Effector memory CD4-positive, alpha-beta T cell (primary cell): Measurements from ENCODE around the gene HOXD12.

Experiments used
- DNase-seq, 3 donors: peaks; one replicate each; pipeline ENCODE4 v3.0.0-alpha.2; 2020
- H3K27ac ChIP-seq: 2 replicates; pipeline ENCODE4 v1.7.0; 2013; ENCODE audit warnings: mild to moderate bottlenecking, low read length, moderate library complexity; ENCODE audit not compliant: insufficient read depth, poor library complexity, severe bottlenecking
- H3K27me3 ChIP-seq: replicated peaks from 2 replicates; pipeline ENCODE4 v1.7.0; 2013; ENCODE audit warnings: mild to moderate bottlenecking, low read length; ENCODE audit not compliant: insufficient read depth, control insufficient read depth, poor library complexity, severe bottlenecking
- H3K36me3 ChIP-seq: 2 replicates; pipeline ENCODE4 v1.7.0; 2013; ENCODE audit warnings: mild to moderate bottlenecking, low read length, moderate library complexity; ENCODE audit not compliant: control insufficient read depth, insufficient read depth
- H3K4me1 ChIP-seq: 2 replicates; pipeline ENCODE4 v1.7.0; 2013; ENCODE audit warnings: low read length, mild to moderate bottlenecking; ENCODE audit not compliant: control insufficient read depth, insufficient read depth, poor library complexity, severe bottlenecking
- H3K4me3 ChIP-seq: 2 replicates; pipeline ENCODE4 v1.7.0; 2013; ENCODE audit warnings: low read length, low read depth, mild to moderate bottlenecking; ENCODE audit not compliant: insufficient read depth, poor library complexity, severe bottlenecking
- H3K9me3 ChIP-seq: 2 replicates; pipeline ENCODE4 v1.7.0; 2013; ENCODE audit warnings: mild to moderate bottlenecking, low read length, moderate library complexity; ENCODE audit not compliant: control insufficient read depth

HOXD12 gene

DNA sequence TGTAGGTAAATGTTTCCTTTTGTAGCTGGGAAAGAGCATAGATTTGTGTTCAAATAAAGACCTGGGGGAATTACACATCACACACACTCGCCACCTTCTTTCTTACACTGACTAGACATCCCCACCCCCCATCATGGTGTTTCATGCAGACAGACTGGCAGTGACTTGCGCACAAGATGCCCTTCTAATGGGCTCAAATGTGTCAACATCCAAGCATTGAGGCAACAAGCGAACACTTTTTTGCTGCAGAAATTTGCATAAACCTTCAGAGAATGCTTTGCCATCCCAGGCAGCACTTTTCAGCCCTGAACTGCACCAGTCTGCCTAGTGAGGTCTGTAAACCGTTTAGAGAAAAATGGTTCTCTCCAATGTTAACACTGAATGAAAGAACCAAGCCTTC, 34.4 kb downstream of the HOXD12 start:
- no peak for DNase-seq

DNA sequence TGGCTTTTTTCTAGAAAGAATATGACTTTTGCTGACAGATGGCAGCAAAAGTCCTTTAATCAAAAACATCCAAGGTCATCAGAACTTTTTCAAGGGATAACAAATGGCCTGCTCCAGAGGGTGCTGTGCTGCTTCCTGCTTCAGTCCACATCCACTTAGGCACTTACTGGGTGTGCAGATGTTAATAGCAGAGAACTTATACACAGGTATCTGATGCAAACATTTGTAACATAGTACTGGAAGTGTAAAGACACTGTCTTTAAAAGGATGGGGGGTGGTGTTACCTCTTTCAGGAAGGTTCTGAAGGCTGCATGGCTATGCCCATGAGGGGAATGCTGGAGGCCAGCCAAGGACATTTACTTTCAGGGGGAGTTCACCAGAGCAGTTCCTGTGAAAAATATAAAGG, 35.4 kb downstream of the HOXD12 start:
- DNase-seq = no peak
- Histone ChIP-seq H3K36me3 (no peaks in the 10 kb centered on the region), H3K9me3 (no peaks in the 10 kb centered on the region), H3K27me3 (peaks cover 91% of the 10 kb centered on the region), H3K27ac (no peak overlapping the region), H3K4me3 (no peak overlapping the region), H3K4me1 (peaks cover 19% of the 10 kb centered on the region)

More for the DNA sequence above, 34.4 kb downstream of the HOXD12 start:
- Histone ChIP-seq H3K4me1 (peaks cover 27% of the 10 kb centered on the region), H3K9me3 (no peaks in the 10 kb centered on the region), H3K4me3 (no peak overlapping the region), H3K36me3 (no peaks in the 10 kb centered on the region), H3K27me3 (peaks cover 90% of the 10 kb centered on the region), H3K27ac (no peak overlapping the region)

DNA sequence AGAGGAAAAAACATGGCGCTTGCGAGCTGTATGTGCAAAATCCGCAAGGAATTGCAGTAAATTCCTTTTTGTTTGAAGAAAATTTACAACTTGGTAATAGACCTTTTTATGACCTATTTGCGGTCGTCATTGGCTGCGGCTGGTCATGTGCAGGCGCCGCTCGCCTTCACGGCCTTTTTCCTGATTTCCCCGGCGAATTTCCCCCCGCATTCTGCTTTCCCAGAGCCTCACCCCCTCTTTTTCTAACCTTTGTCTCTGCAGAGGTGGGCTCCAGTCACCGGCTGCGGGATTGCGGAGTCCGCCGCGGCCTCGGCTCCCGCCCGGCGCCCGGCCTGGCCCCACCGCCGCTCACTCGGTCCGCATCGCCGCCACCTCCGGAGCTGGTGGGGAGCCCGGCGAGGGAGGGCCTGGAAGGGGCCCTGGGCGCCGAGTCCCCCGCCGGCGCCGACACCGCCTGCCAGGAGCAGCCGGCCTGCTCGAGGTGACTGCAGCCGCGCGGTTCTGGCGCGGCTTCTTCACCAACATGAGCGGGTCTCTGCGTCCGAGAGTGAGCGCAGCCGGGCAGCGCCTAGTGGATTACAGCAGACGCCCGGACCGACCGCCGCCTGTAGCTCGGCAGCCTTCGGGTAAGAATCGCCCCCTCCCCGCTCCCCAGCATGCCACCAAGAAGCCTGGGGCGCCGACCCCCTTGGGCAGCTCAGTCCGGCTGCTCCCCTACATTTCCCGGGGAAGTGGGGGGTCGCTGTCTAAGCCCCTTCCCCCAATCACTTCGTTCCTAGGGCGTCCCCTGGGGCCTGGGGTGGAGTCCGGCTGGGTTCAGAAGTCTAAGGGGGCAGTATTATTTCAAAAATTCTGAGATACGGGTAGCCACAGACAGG, 37.0 kb downstream of the HOXD12 start:
- Histone ChIP-seq H3K4me3 (no peak overlapping the region), H3K27ac (no peak overlapping the region), H3K9me3 (no peaks in the 10 kb centered on the region), H3K4me1 (peaks cover 9% of the 10 kb centered on the region), H3K36me3 (no peaks in the 10 kb centered on the region), H3K27me3 (peaks cover 92% of the 10 kb centered on the region)
- no peak for DNase-seq

DNA sequence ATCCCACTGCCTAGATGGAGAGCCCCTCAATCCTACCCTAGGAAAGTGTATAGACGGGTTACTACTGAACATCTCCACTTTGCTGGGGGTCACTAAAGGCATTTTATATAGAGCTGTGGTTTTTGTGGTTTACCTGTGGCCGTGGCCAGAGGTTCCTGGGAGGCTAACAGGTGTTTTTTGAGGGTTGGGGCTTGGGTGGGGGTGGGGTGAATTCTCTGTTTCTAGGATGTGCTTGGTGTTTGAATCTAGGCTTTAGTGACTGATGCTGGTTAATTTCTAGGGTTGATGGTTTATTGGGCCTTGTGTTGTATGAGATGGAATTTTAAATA, 37.6 kb downstream of the HOXD12 start:
- Histone ChIP-seq H3K27ac (no peak overlapping the region), H3K36me3 (no peaks in the 10 kb centered on the region), H3K4me3 (no peak overlapping the region), H3K4me1 (peaks cover 9% of the 10 kb centered on the region), H3K9me3 (no peaks in the 10 kb centered on the region), H3K27me3 (peaks cover 91% of the 10 kb centered on the region)
- DNase-seq = no peak

DNA sequence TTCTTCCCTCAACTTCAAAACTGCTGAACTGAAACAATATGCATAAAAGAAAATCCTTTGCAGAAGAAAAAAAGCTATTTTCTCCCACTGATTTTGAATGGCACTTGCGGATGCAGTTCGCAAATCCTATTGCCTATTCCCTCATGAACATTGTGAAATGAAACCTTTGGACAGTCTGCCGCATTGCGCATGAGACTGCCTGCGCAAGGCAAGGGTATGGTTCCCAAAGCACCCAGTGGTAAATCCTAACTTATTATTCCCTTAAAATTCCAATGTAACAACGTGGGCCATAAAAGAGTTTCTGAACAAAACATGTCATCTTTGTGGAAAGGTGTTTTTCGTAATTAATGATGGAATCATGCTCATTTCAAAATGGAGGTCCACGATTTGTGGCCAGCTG, 38.3 kb downstream of the HOXD12 start:
- H3K4me1 ChIP-seq = peaks cover 9% of the 10 kb centered on the region
- no peaks in the 10 kb centered on the region for H3K36me3 ChIP-seq
- no peak overlapping the region for H3K27ac ChIP-seq
- no peak overlapping the region for H3K4me3 ChIP-seq
- DNase-seq = no peak
- H3K9me3 ChIP-seq = no peaks in the 10 kb centered on the region
- H3K27me3 ChIP-seq = peaks cover 85% of the 10 kb centered on the region

DNA sequence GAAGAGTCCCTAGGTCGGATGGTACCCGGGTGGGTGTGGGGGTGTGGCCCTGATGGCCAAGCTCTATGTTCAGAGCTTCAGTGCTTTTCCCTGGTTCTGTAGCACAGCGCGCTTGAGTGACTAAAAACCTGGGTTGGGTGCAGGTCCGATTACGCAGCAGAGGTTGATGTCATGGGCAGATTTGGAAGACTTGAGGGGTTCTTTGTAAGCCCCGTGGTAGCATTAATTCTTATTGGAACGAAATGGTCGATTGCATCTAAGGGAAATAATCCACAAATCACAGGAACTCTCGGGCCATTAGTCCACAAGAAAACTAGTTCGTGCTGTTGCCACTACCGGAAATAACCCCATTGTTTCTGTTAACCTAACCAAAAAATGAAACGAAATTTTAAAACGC, 38.9 kb downstream of the HOXD12 start:
- Histone ChIP-seq H3K36me3 (no peaks in the 10 kb centered on the region), H3K27ac (no peak overlapping the region), H3K4me3 (no peak overlapping the region), H3K27me3 (peaks cover 83% of the 10 kb centered on the region), H3K9me3 (no peaks in the 10 kb centered on the region), H3K4me1 (peaks cover 9% of the 10 kb centered on the region)
- DNase-seq = no peak

DNA sequence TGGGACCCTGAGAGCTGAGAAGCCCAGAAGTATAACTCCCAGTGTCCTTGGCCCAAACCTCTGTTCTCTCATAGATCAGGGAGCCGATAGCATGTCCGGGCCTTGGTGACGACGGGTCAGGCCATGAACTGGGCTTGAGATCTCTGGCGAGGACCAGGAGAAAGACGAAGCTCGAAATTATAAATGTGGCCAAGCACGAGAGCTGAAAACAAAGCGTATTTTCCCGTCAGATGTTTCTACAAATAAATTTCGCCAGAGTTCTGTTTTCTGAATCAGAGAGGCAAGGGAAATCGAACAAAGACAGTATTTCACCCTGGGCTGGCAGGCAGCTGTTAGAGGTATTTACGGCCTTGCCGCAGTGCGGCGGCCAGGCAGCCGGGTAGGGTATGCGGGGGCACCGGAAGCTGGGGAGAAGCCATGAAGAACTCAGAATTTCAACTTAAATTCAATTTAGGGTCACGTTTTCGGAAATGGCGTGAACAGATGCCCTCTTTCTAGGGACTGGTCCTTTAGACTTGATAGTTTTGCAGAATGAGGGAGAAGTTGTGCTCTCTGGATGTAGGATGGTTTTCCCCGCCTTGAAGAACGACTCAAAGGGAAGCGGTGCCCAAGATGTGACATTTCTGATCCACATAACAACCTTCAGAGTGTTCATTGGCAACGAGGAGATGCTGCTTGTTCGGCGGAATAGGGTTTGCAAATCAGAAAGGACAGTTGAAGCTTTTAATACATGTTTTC, 39.5 kb downstream of the HOXD12 start:
- DNase-seq = no peak
- Histone ChIP-seq H3K27ac (no peak overlapping the region), H3K4me3 (no peak overlapping the region)

DNA sequence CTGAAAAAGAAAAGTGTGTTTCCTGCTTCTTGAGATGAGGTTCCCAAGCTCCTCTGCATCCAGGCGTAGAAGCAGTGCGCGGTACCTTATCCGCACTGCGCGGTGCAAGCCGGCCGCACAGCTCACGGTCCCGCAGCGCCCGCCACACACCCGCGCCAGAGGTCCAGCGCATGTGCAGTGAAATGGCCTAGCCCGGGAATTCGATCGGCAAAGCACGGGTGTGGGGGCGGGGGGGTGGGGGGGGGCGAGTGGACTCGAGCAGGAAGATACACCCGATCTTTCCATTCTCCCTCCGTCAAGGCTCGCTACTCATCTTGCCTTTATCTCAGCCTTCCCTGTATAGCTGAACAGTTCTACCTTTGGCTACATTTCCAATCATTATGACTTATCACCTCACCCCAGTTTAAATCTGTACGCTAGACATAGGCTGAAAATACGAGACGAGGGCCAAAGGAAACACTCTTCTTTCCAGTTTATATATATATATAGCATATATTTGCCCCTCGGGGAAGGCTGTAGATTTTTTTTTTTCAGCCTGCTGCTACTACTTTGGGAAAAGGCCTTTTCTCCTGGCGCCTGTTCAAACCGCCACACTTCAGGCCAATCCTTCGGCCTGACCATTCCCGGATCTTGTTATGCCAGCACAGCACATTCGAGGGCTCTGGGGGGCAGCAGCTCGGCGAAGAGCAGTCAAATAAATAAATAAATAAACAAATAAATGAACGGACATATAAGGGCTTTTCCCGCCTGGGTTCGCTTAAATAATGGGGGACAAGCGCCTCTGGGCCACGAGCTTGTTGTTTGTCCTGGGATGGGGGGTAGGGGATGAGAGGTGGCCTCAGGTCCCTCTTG, 40.3 kb downstream of the HOXD12 start:
- peaks cover 72% of the 10 kb centered on the region for H3K27me3 ChIP-seq
- no peak overlapping the region for H3K4me3 ChIP-seq
- H3K9me3 ChIP-seq = no peaks in the 10 kb centered on the region
- H3K4me1 ChIP-seq = peaks cover 9% of the 10 kb centered on the region
- H3K36me3 ChIP-seq = no peaks in the 10 kb centered on the region
- no peak for DNase-seq
- no peak overlapping the region for H3K27ac ChIP-seq

More for the DNA sequence above, 39.5 kb downstream of the HOXD12 start:
- no peaks in the 10 kb centered on the region for H3K9me3 ChIP-seq
- H3K27me3 ChIP-seq = peaks cover 80% of the 10 kb centered on the region
- H3K4me1 ChIP-seq = peaks cover 9% of the 10 kb centered on the region
- no peaks in the 10 kb centered on the region for H3K36me3 ChIP-seq

DNA sequence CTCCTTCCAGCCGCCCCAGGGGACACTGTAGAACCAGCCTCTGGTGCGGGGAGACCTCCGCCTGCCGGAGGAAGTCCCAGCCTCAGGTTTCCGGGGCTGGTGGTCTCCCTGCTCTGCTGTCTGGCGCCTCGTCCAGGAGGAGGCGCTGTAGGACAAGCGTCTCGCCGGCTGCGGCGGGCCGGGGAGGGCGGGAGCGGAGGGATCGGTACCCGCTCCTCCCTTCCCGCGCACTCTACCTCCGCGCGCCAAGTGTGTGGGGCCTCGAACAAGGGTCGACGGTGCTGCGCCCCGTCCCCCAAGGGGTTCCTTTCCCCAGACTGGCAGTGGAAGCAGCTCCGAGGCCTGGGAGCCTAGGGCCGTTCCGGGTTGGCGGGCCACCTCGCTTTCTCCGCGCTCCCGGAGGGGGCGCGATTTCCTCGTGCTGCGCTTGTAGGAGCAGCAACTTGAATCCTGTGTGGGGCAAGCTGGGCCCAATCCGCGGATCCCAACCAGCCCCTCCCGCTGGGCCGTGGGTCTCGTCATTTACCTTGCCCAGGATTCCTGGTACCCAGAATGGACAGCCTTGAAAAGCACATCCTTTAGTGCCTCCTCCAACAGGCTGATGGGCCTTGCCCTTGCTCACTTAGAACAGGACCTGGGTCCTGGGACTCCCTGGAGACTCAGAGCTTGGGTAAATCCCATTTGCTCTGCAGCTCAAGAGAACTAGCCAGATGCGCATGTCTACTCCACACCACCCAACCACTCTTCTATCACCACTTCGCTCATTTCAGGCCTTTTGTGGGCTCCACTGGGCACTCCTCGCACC, 41.1 kb downstream of the HOXD12 start:
- peak; percentile 15 to 36 (median 22) for DNase-seq
- Histone ChIP-seq H3K4me1 (peaks cover 9% of the 10 kb centered on the region), H3K4me3 (no peak overlapping the region), H3K27ac (no peak overlapping the region), H3K9me3 (no peaks in the 10 kb centered on the region), H3K36me3 (no peaks in the 10 kb centered on the region), H3K27me3 (peaks cover 72% of the 10 kb centered on the region)
